GM12872 (cell line): ENCODE measurements around the gene CARD14.

Experiments used
- TF ChIP-seq, protein P1 (sequence below): IDR thresholded peaks from 3 replicates; pipeline ENCODE4 v1.5.1; 2011; ENCODE audit warnings: low read depth, mild to moderate bottlenecking, low read length, moderate library complexity; ENCODE audit not compliant: insufficient read depth

The CARD14 gene

DNA sequence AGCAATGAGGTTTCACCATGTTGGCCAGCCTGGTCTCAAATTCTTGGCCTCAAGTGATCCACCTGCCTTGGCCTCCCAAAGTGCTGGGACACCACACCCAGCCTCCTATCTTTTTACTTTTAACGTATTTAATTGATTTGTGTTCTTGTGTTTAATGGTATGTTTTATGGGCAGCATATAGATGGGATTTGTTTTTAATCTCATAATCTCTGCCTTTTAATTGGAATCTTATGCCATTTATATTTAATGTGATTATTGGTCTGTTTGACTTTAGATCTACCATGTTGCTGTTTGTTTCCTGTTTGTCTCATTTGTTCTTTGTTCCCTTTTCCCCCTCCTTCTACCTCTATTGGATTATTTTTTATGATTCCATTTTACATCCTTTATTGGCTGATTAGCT is 62.6 kb downstream of the CARD14 start:
- TF ChIP-seq, protein P1, sequence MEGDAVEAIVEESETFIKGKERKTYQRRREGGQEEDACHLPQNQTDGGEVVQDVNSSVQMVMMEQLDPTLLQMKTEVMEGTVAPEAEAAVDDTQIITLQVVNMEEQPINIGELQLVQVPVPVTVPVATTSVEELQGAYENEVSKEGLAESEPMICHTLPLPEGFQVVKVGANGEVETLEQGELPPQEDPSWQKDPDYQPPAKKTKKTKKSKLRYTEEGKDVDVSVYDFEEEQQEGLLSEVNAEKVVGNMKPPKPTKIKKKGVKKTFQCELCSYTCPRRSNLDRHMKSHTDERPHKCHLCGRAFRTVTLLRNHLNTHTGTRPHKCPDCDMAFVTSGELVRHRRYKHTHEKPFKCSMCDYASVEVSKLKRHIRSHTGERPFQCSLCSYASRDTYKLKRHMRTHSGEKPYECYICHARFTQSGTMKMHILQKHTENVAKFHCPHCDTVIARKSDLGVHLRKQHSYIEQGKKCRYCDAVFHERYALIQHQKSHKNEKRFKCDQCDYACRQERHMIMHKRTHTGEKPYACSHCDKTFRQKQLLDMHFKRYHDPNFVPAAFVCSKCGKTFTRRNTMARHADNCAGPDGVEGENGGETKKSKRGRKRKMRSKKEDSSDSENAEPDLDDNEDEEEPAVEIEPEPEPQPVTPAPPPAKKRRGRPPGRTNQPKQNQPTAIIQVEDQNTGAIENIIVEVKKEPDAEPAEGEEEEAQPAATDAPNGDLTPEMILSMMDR, result no peak

DNA sequence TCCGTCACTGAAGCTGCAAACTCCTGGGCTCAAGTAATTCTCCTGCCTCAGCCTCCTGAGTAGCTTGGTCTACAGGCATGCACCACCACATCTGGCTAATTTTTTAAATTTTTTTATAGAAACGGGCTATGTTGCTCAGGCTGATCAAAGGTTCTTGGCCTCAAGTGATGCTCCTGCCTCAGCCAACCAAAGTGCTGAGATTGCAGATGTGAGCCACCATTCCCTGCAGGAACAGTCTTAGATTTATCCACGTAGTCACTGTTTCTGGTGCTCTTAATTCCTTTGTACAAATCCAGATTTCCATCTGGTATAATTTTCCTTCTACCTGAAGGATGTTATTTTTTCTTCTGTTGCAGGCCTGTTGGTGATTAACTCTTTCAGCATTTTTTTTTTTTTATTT is 63.4 kb downstream of the CARD14 start:
- TF ChIP-seq, protein P1, result no peak

DNA sequence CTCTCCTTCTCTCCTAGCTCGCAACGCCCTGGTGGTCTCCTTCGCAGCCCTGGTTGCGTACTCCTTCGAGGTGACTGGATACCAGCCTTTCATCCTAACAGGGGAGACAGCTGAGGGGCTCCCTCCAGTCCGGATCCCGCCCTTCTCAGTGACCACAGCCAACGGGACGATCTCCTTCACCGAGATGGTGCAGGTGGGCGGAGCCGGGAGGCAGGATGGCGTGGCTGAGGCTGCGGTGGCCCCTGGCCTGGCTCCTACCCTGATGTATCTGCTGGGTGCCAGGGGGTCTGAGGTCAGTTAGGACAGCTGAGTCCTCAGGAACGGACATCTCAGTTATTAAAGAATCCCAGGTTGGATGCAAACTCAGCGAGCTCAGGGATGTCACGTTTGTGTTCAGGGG is 67.1 kb downstream of the CARD14 start:
- TF ChIP-seq, protein P1, result no peak

DNA sequence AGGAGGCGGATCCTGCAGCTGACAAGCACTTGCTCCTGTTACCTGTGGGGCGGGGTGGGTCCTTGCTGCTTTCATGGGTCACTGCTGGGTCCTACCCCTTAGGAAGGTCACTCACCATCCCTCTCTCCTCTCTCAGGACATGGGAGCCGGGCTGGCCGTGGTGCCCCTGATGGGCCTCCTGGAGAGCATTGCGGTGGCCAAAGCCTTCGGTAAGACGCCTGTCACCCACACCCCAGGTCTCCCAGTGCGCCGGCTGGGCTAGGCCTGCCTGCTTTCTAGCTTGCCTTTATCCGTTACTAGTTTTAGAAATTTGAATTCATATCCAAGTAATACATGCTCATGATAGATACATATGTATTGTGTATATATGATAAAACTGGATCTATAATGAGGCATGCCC is 67.6 kb downstream of the CARD14 start:
- TF ChIP-seq, protein P1, result no peak

DNA sequence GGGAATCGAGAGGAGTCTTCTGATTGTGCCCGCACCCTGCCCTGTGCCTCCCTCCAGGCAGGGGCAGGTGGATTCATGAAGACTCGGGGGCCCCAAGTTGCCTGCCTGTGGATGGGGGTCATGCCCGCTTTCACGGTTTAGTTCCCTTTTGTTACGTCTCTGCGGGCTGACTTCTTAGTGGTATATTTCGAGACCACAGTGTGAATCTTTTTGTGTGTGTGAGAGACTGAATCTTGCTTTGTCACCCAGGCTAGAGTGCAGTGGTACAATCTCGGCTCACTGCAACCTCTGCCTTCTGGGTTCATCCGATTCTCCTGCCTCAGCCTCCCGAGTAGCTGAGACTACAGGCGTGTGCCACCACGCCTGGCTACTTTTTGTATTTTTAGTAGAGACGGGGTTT is 72.7 kb downstream of the CARD14 start:
- TF ChIP-seq, protein P1, result no peak

DNA sequence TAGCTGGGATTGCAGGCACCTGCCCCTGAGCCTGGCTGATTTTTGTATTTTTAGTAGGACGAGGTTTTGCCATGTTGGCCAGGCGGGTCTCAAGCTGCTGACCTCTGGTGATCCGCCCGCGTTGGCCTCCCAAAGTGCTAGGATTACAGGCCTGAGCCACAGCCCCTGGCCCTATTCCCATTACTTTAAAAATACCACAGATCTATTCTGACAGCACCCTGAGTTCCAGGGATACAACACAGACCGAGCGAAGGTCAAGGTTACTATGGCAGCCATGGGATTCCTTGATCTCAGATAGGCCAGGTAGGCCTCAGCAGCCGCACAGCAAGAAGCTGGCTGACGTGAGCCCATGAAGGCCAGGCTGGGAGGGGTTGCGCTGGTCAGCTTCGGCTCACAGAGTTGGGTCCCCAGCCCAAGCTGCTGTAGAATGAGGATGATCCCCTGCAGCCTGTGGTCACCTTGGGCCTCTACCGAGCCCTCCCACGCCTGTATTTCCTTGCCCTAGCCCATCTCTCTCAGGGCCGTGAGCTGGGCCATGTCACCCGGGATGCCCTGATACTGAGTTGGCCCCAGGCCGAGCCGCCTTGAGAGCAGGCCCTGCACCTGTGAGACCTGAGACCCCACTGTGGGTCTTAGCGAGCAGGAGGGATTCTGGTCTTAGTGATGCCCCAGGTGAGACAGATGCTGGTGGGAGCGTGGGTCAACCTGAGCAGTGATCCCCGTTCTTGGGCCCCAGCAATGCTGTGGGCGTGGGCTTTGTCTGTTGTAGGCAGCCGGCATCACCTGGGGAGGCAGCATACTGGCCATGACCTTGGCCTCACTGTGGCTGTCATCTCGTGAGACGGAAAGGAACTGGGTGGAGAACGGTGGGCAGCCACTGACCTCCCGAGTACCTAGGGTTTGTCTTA is 74.0 kb downstream of the CARD14 start:
- TF ChIP-seq, protein P1, result no peak

DNA sequence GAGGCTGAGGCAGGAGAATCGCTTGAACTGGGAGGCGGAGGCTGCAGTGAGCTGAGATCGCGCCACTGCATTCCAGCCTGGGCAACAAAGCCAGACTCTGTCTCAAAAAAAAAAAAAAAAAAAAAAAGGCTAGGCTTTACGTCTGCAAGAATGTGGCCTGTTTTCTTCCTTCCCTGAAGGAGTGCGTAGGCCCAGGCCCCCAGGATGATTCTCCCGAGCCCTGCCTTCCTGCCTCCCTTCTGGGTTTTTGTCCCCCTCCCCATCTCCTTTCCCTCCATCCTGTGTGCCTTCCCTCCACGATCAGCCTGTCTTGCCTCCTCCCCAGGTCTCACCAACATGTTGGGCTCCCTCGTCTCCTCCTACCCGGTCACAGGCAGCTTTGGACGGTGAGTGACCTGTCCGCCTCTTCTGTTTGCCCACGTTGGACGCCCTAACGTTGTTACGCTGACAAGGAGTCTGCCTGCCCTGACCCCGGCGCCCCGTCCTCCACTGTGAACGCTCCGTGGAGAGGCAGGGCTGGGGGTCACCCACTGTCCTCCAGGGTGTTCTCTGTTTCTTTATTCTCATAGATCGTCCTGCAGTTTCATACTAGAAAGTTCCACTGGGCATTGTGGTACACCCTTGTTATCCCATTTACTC is 75.2 kb downstream of the CARD14 start:
- TF ChIP-seq, protein P1, result no peak
